NCI-H2081 treated with DMSO at 0.1 percent for 48 hours (cell line): ENCODE results near the gene SHOC2.

Experiments used
- DNase-seq: peaks from one replicate; lab custom pipeline; 2025; lab: John Stamatoyannopoulos, UW

Gene SHOC2

GRCh38 chr10:110919349-110919931, at the start of gene SHOC2:
Gene SHOC2, plus strand, starts transcription at chr10:110919604. Its CDS starts 44,755 bp downstream, at chr10:110964359.
- DNase-seq = no peak

- no peak for DNase-seq
Measured at GRCh38 chr10:110870823-110871297, 48.5 kb upstream of the SHOC2 start.

- DNase-seq = peak; percentile 74
Measured at GRCh38 chr10:110871298-110872084, 47.9 kb upstream of the SHOC2 start, which contains the start of gene PDCD4. Gene PDCD4, plus strand, starts transcription at chr10:110871928. Its CDS starts 4,100 bp downstream, at chr10:110876028.

GRCh38 chr10:110872145-110872983, 47.0 kb upstream of the SHOC2 start:
- no peak for DNase-seq

GRCh38 chr10:110872984-110873923, 46.1 kb upstream of the SHOC2 start:
- DNase-seq = no peak

- no peak for DNase-seq
Measured at GRCh38 chr10:110873951-110874350, 45.5 kb upstream of the SHOC2 start.

- no peak for DNase-seq
Measured at GRCh38 chr10:110876000-110876399, 43.4 kb upstream of the SHOC2 start.

- DNase-seq = no peak
Measured at GRCh38 chr10:110876788-110877187, 42.6 kb upstream of the SHOC2 start.

- DNase-seq = no peak
Measured at GRCh38 chr10:110880012-110880411, 39.4 kb upstream of the SHOC2 start.

- DNase-seq = no peak
Measured at GRCh38 chr10:110881247-110881646, 38.2 kb upstream of the SHOC2 start.

- DNase-seq = no peak
Measured at GRCh38 chr10:110881905-110882304, 37.5 kb upstream of the SHOC2 start.

- DNase-seq = no peak
Measured at GRCh38 chr10:110883924-110884323, 35.5 kb upstream of the SHOC2 start.

GRCh38 chr10:110885932-110886674, 33.3 kb upstream of the SHOC2 start:
- DNase-seq = no peak

GRCh38 chr10:110887560-110887959, 31.8 kb upstream of the SHOC2 start:
- no peak for DNase-seq

GRCh38 chr10:110892602-110893288, 26.7 kb upstream of the SHOC2 start:
- DNase-seq = no peak

GRCh38 chr10:110893559-110894179, 25.7 kb upstream of the SHOC2 start:
- no peak for DNase-seq

GRCh38 chr10:110897184-110897583, 22.2 kb upstream of the SHOC2 start:
- no peak for DNase-seq

- no peak for DNase-seq
Measured at GRCh38 chr10:110898391-110898790, 21.0 kb upstream of the SHOC2 start.

GRCh38 chr10:110900983-110901382, 18.4 kb upstream of the SHOC2 start:
- no peak for DNase-seq
